ENCODE measurements around the gene MUC6.

- no peak for TF ChIP-seq CTCF (IDR thresholded peaks at IDR 0.05; ENCODE audit: low read length)
- TF ChIP-seq EZH2 (optimal IDR thresholded peaks at IDR 0.05; ENCODE audit: low read depth, low read length): no peak
- TF ChIP-seq EZH2phosphoT487 (IDR thresholded peaks at IDR 0.05; ENCODE audit: low read length): no peak
Observed at GRCh38 chr11:992577-992976, 43.9 kb downstream of the MUC6 start.
